Neural cell (in vitro differentiated cells): ENCODE results near the gene HMOX2. TPM values are rescaled to one million over a fixed set of nuclear protein-coding genes. Genes with fewer than 3 reads are reported as not detected.

ENCODE experiments used
- H2AFZ ChIP-seq: fragments of 200-600, 300-800 bp; sonication (generic), shearing (Covaris generic); 2 replicates; pipeline ENCODE4 v1.6.0; 2014; ENCODE audit warnings: low read depth, mild to moderate bottlenecking, antibody characterized with exemption, low read length, moderate library complexity
- H3F3A ChIP-seq: fragments of 200-600 bp; shearing (Covaris generic); 2 replicates; pipeline ENCODE4 v1.6.1; 2016; ENCODE audit warnings: mild to moderate bottlenecking, moderate library complexity, mixed read lengths, antibody characterized with exemption, low read length; ENCODE audit not compliant: insufficient read depth, poor library complexity, severe bottlenecking
- H3K27ac ChIP-seq: fragments of 200-600, 300-800 bp; sonication (generic), shearing (Covaris generic); 2 replicates; pipeline ENCODE4 v1.5.1; 2014; ENCODE audit warnings: mild to moderate bottlenecking, low read length, moderate library complexity
- H3K27me3 ChIP-seq: fragments of 300-800, 200-600 bp; sonication (generic), shearing (Covaris generic); 2 replicates; pipeline ENCODE4 v1.6.0; 2014; ENCODE audit warnings: mild to moderate bottlenecking, low read depth, low read length, moderate library complexity; ENCODE audit not compliant: insufficient read depth
- H3K36me3 ChIP-seq: fragments of 300-800, 200-600 bp; sonication (generic), shearing (Covaris generic); 2 replicates; pipeline ENCODE4 v1.5.1; 2014; ENCODE audit warnings: mild to moderate bottlenecking, antibody characterized with exemption, low read length, moderate library complexity; ENCODE audit not compliant: insufficient read depth
- H3K4me2 ChIP-seq: fragments of 300-800, 200-600 bp; sonication (generic), shearing (Covaris generic); 2 replicates; pipeline ENCODE4 v1.6.0; 2014; ENCODE audit warnings: mild to moderate bottlenecking, low read length
- H3K4me3 ChIP-seq: fragments of 300-800, 200-600 bp; sonication (generic), shearing (Covaris generic); 2 replicates; pipeline ENCODE4 v1.5.1; 2014; ENCODE audit warnings: mild to moderate bottlenecking, low read length, moderate library complexity
- H3K79me2 ChIP-seq: fragments of 200-600 bp; shearing (Covaris generic); replicated peaks from 2 replicates; pipeline ENCODE4 v1.6.0; 2014; ENCODE audit warnings: mild to moderate bottlenecking, low read length, moderate library complexity; ENCODE audit not compliant: insufficient read depth
- H3K9ac ChIP-seq: fragments of 300-800, 200-600 bp; sonication (generic), shearing (Covaris generic); 2 replicates; pipeline ENCODE4 v1.6.1; 2016; ENCODE audit warnings: mild to moderate bottlenecking, low read length, mixed read lengths
- H3K9me2 ChIP-seq: fragments of 200-600 bp; shearing (Covaris generic); 2 replicates; pipeline ENCODE4 v1.6.1; 2016; ENCODE audit warnings: mild to moderate bottlenecking, low read length, mixed read lengths; ENCODE audit not compliant: insufficient read depth
- H3K9me3 ChIP-seq: fragments of 200-600, 300-800 bp; sonication (generic), shearing (Covaris generic); 2 replicates; pipeline ENCODE4 v1.6.1; 2016; ENCODE audit warnings: mild to moderate bottlenecking, mixed run types, low read length, moderate library complexity, mixed read lengths
- H4K20me1 ChIP-seq: fragments of 200-600 bp; shearing (Covaris generic); 2 replicates; pipeline ENCODE4 v1.6.1; 2016; ENCODE audit warnings: mild to moderate bottlenecking, mixed run types; ENCODE audit not compliant: insufficient read depth
- CTCF ChIP-seq: fragments of 450-650 bp; IDR thresholded peaks from 2 replicates; pipeline ENCODE4 v1.5.1; 2014; ENCODE audit warnings: antibody characterized with exemption, mild to moderate bottlenecking, moderate library complexity; ENCODE audit not compliant: poor library complexity, severe bottlenecking
- EP300 ChIP-seq: fragments of 450-650 bp; conservative IDR thresholded peaks from 2 replicates; pipeline ENCODE4 v1.6.1; 2014; ENCODE audit warnings: antibody characterized with exemption, mild to moderate bottlenecking, moderate library complexity; ENCODE audit not compliant: poor library complexity, severe bottlenecking
- EZH2 ChIP-seq: fragments of 200-600, 300-800 bp; shearing (Covaris generic), sonication (generic); IDR thresholded peaks from 2 replicates; pipeline ENCODE4 v1.6.1; 2014; ENCODE audit warnings: antibody characterized with exemption, low read length, borderline replicate concordance, mild to moderate bottlenecking; ENCODE audit not compliant: insufficient read depth, poor library complexity, severe bottlenecking
- MXI1 ChIP-seq: fragments of 450-650 bp; conservative IDR thresholded peaks from 2 replicates; pipeline ENCODE4 v1.6.1; 2014; ENCODE audit warnings: antibody characterized with exemption, mild to moderate bottlenecking; ENCODE audit not compliant: poor library complexity, severe bottlenecking
- POLR2AphosphoS5 ChIP-seq: IDR thresholded peaks from 2 replicates; pipeline ENCODE4 v1.6.1; 2012
- RAD21 ChIP-seq: fragments of 450-650 bp; conservative IDR thresholded peaks from 2 replicates; pipeline ENCODE4 v1.6.1; 2014; ENCODE audit warnings: antibody characterized with exemption, mild to moderate bottlenecking, moderate library complexity
- REST ChIP-seq: IDR thresholded peaks from 2 replicates; pipeline ENCODE4 v1.6.1; 2012; ENCODE audit warnings: borderline replicate concordance
- SMC3 ChIP-seq: fragments of 450-650 bp; conservative IDR thresholded peaks from 2 replicates; pipeline ENCODE4 v1.6.1; 2014; ENCODE audit warnings: antibody characterized with exemption, mild to moderate bottlenecking, moderate library complexity; ENCODE audit not compliant: poor library complexity
- TAF1 ChIP-seq: IDR thresholded peaks from 2 replicates; pipeline ENCODE4 v1.6.1; 2012; ENCODE audit warnings: low read depth
- polyA plus RNA-seq: library from polyadenylated mRNA; depleted of rRNA; stranded (reverse); fragments of >200 nt; gene quantifications from 2 replicates; pipeline ENCODE4 v1.2.3, GENCODE V29; 2014

The HMOX2 gene
- polyA plus RNA-seq, 1 donor from 2014 or later: 79.4 TPM

GRCh38 chr16:4529085-4530060, 53.2 kb downstream of the HMOX2 start:
- H3F3A ChIP-seq: no peaks in the 10 kb centered on the region
- H4K20me1 ChIP-seq: no peaks in the 10 kb centered on the region
- H2AFZ ChIP-seq: no peak overlapping the region
- no peak overlapping the region for H3K9ac ChIP-seq
- no peak overlapping the region for H3K27ac ChIP-seq
- no peaks in the 10 kb centered on the region for H3K9me2 ChIP-seq
- H3K9me3 ChIP-seq: no peaks in the 10 kb centered on the region
- no peak overlapping the region for H3K4me2 ChIP-seq
- H3K36me3 ChIP-seq: no peaks in the 10 kb centered on the region
- no peaks in the 10 kb centered on the region for H3K79me2 ChIP-seq
- no peak overlapping the region for H3K4me3 ChIP-seq
- no peaks in the 10 kb centered on the region for H3K27me3 ChIP-seq
- TF ChIP-seq MXI1 (no peak), REST (no peak), TAF1 (no peak), POLR2AphosphoS5 (no peak), RAD21 (no peak), SMC3 (no peak), EP300 (no peak), EZH2 (no peak), CTCF (no peak)

- Histone ChIP-seq H3K27ac (no peak overlapping the region), H3K36me3 (no peaks in the 10 kb centered on the region), H3K4me3 (no peak overlapping the region), H4K20me1 (no peaks in the 10 kb centered on the region), H3K79me2 (peaks cover 18% of the 10 kb centered on the region), H3K9ac (no peak overlapping the region), H3K9me3 (no peaks in the 10 kb centered on the region), H3K4me2 (no peak overlapping the region), H2AFZ (no peak overlapping the region), H3K9me2 (no peaks in the 10 kb centered on the region), H3K27me3 (no peaks in the 10 kb centered on the region), H3F3A (no peaks in the 10 kb centered on the region)
- TF ChIP-seq RAD21: no peak
- TF ChIP-seq EP300: no peak
- no peak for TF ChIP-seq CTCF
- TF ChIP-seq EZH2: no peak
Measured at GRCh38 chr16:4531811-4532210, 55.6 kb downstream of the HMOX2 start.
